ENCODE results near the gene ZFR2.

The ZFR2 gene

GRCh38 chr19:3813473-3814392, 55.1 kb downstream of the ZFR2 start:
- no peak for DNase-seq

GRCh38 chr19:3810708-3811355, 58.0 kb downstream of the ZFR2 start:
- DNase-seq, result no peak

- peak; percentile 71 for DNase-seq
These were observed 58.7 kb downstream of the ZFR2 start for GRCh38 chr19:3809881-3810707.

GRCh38 chr19:3808420-3809143, 60.3 kb downstream of the ZFR2 start:
- DNase-seq, result no peak

GRCh38 chr19:3807574-3808354, 61.1 kb downstream of the ZFR2 start:
- DNase-seq, result no peak

- no peak for DNase-seq
These were observed 61.7 kb downstream of the ZFR2 start for GRCh38 chr19:3807131-3807480.

- no peak for DNase-seq
These were observed 63.0 kb downstream of the ZFR2 start for GRCh38 chr19:3805859-3806258.

- DNase-seq, result no peak
These were observed 64.4 kb downstream of the ZFR2 start for GRCh38 chr19:3804429-3804828.

GRCh38 chr19:3803986-3804385, 64.9 kb downstream of the ZFR2 start:
- no peak for DNase-seq

- no peak for DNase-seq
These were observed 65.5 kb downstream of the ZFR2 start for GRCh38 chr19:3803114-3803888.

- DNase-seq, result peak; percentile 82
These were observed 67.3 kb downstream of the ZFR2 start for GRCh38 chr19:3801412-3802096.

GRCh38 chr19:3800996-3801395, 67.8 kb downstream of the ZFR2 start:
- DNase-seq, result no peak

GRCh38 chr19:3798137-3798536, 70.7 kb downstream of the ZFR2 start:
- no peak for DNase-seq

GRCh38 chr19:3796358-3796757, 72.5 kb downstream of the ZFR2 start:
- DNase-seq, result no peak

- no peak for DNase-seq
These were observed 75.0 kb downstream of the ZFR2 start for GRCh38 chr19:3793799-3794198.

- DNase-seq, result no peak
These were observed 76.7 kb downstream of the ZFR2 start for GRCh38 chr19:3792114-3792513.

- no peak for DNase-seq
These were observed 77.9 kb downstream of the ZFR2 start for GRCh38 chr19:3790941-3791340.

- no peak for DNase-seq
These were observed 78.6 kb downstream of the ZFR2 start for GRCh38 chr19:3790209-3790734.

GRCh38 chr19:3788996-3789778, 79.7 kb downstream of the ZFR2 start:
- DNase-seq, result no peak
